Measurements from ENCODE around the gene RCSD1. TPM values are rescaled to one million over a fixed set of nuclear protein-coding genes. Genes with fewer than 3 reads are reported as not detected.

RCSD1 gene
- total RNA-seq, 4 donors from 2014 or later, result 16.8 to 19.0 (median 18.5) TPM

GRCh38 chr1:167645140-167645541, 15.1 kb downstream of the RCSD1 start:
- no peaks in the 10 kb centered on the region for H3K9me3 ChIP-seq
- H3K27me3 ChIP-seq, result no peaks in the 10 kb centered on the region
- H3K4me1 ChIP-seq, result peaks cover 41 to 52% (median 46%) of the 10 kb centered on the region in 4 donors
- WGBS, result 38% methylated on average over 3 of the region's 3 CpGs
- DNase-seq (ENCODE audit: extremely low spot score), result no peak
- peaks cover 0 to 19% (median 0%) of the 10 kb centered on the region in 4 donors for H3K36me3 ChIP-seq
- TF ChIP-seq POLR2A (IDR thresholded peaks at IDR 0.05; ENCODE audit: low read depth), result no peak
- TF ChIP-seq POLR2AphosphoS5 (IDR thresholded peaks at IDR 0.05), result no peak
- no peak for TF ChIP-seq CTCF (IDR thresholded peaks at IDR 0.05)
- no peak for TF ChIP-seq EP300 (IDR thresholded peaks at IDR 0.05)
- intact Hi-C loops (cut with DNase I), result no loop called here
- H3K27ac ChIP-seq (replicated peaks in 1 of 4), result no peak overlapping the region
- no peak overlapping the region for H3K4me3 ChIP-seq

- H3K27me3 ChIP-seq, result no peaks in the 10 kb centered on the region
- no peak overlapping the region for H3K27ac ChIP-seq (replicated peaks in 1 of 4)
- peaks cover 47 to 59% (median 53%) of the 10 kb centered on the region in 4 donors for H3K4me1 ChIP-seq
- 86% methylated on average over 15 of the region's 15 CpGs for WGBS
- TF ChIP-seq EP300 (IDR thresholded peaks at IDR 0.05), result no peak
- no peak for TF ChIP-seq CTCF (IDR thresholded peaks at IDR 0.05)
- no peak for TF ChIP-seq POLR2A (IDR thresholded peaks at IDR 0.05; ENCODE audit: low read depth)
- TF ChIP-seq POLR2AphosphoS5 (IDR thresholded peaks at IDR 0.05), result no peak
- peaks cover 0 to 12% (median 0%) of the 10 kb centered on the region in 4 donors for H3K36me3 ChIP-seq
- DNase-seq (ENCODE audit: extremely low spot score), result no peak
- intact Hi-C loops (cut with DNase I), result no loop called here
- no peak overlapping the region for H3K4me3 ChIP-seq
- H3K9me3 ChIP-seq, result no peaks in the 10 kb centered on the region
These were observed 15.8 kb downstream of the RCSD1 start for GRCh38 chr1:167645625-167646414.

- no peaks in the 10 kb centered on the region for H3K36me3 ChIP-seq
- intact Hi-C loops (cut with DNase I), result no loop called here
- 64% methylated on average over 5 of the region's 5 CpGs for WGBS
- peak overlapping the region in 1 of 4 donors; percentile 47 for H3K27ac ChIP-seq (replicated peaks in 1 of 4)
- H3K9me3 ChIP-seq, result no peaks in the 10 kb centered on the region
- no peak overlapping the region for H3K4me3 ChIP-seq
- no peak for DNase-seq (ENCODE audit: extremely low spot score)
- TF ChIP-seq EP300 (IDR thresholded peaks at IDR 0.05), result no peak
- no peak for TF ChIP-seq POLR2A (IDR thresholded peaks at IDR 0.05; ENCODE audit: low read depth)
- TF ChIP-seq CTCF (IDR thresholded peaks at IDR 0.05), result no peak
- TF ChIP-seq POLR2AphosphoS5 (IDR thresholded peaks at IDR 0.05), result no peak
- peaks cover 55 to 84% (median 70%) of the 10 kb centered on the region in 4 donors for H3K4me1 ChIP-seq
- H3K27me3 ChIP-seq, result no peaks in the 10 kb centered on the region
These were observed 18.3 kb downstream of the RCSD1 start for GRCh38 chr1:167648252-167648849.

- peak overlapping the region; percentile 17 to 47 (median 42) for H3K27ac ChIP-seq (replicated peaks in 1 of 4)
- no peak for DNase-seq (ENCODE audit: extremely low spot score)
These were observed 19.1 kb downstream of the RCSD1 start for GRCh38 chr1:167648978-167649744.

More at GRCh38 chr1:167648978-167649744, 19.1 kb downstream of the RCSD1 start:
- H3K4me1 ChIP-seq, result peaks cover 52 to 87% (median 74%) of the 10 kb centered on the region in 4 donors
- intact Hi-C loops (cut with DNase I), result no loop called here
- H3K4me3 ChIP-seq, result no peak overlapping the region
- H3K9me3 ChIP-seq, result no peaks in the 10 kb centered on the region
- TF ChIP-seq CTCF (IDR thresholded peaks at IDR 0.05) (no peak), POLR2AphosphoS5 (IDR thresholded peaks at IDR 0.05) (no peak), POLR2A (IDR thresholded peaks at IDR 0.05; ENCODE audit: low read depth) (no peak), EP300 (IDR thresholded peaks at IDR 0.05) (no peak)
- H3K36me3 ChIP-seq, result no peaks in the 10 kb centered on the region
- H3K27me3 ChIP-seq, result no peaks in the 10 kb centered on the region
- WGBS, result 80% methylated on average over 8 of the region's 8 CpGs
